Fibroblast of skin of abdomen (primary cell): ENCODE data around the gene FOSL1. TPM values are rescaled to one million over a fixed set of nuclear protein-coding genes. Genes with fewer than 3 reads are reported as not detected.

ENCODE experiments used
- DNase-seq: peaks from one replicate; pipeline ENCODE4 v3.0.0-alpha.2; 2013
- polyA plus RNA-seq, 2 experiments: library from polyadenylated mRNA; unstranded; fragments of 120-200 nt; gene quantifications; one replicate each; pipeline ENCODE4 v1.2.1, GENCODE V29; 2013; ENCODE audit not compliant: insufficient read length in 2 of 2

The FOSL1 gene
- polyA plus RNA-seq (2013, experiment 1 of 2; ENCODE audit: insufficient read length): 69.4 TPM
- 68.4 TPM for polyA plus RNA-seq (2013, experiment 2 of 2; ENCODE audit: insufficient read length)

GRCh38 chr11:65900125-65900898 lies at the start of gene FOSL1:
TSS of gene FOSL1 (minus strand) at chr11:65900388. CDS start at chr11:65900339, 49 bp downstream.
- peak; percentile 95 for DNase-seq

- DNase-seq: no peak
These were observed 47.5 kb upstream of the FOSL1 start for GRCh38 chr11:65947603-65948125.

GRCh38 chr11:65947133-65947532 lies 46.9 kb upstream of the FOSL1 start:
- no peak for DNase-seq

- DNase-seq: no peak
These were observed 46.5 kb upstream of the FOSL1 start for GRCh38 chr11:65946655-65947054.

GRCh38 chr11:65945941-65946558 lies 45.9 kb upstream of the FOSL1 start:
- DNase-seq: no peak

- no peak for DNase-seq
These were observed 45.3 kb upstream of the FOSL1 start, which contains the start of gene TSGA10IP for GRCh38 chr11:65945430-65945911. TSS of gene TSGA10IP (plus strand) at chr11:65945480. CDS start at chr11:65945676, 196 bp downstream.

- DNase-seq: no peak
These were observed 44.6 kb upstream of the FOSL1 start for GRCh38 chr11:65944767-65945166.

GRCh38 chr11:65944191-65944590 lies 44.0 kb upstream of the FOSL1 start:
- no peak for DNase-seq

GRCh38 chr11:65942531-65942930 lies 42.3 kb upstream of the FOSL1 start:
- DNase-seq: no peak

- DNase-seq: no peak
These were observed 41.6 kb upstream of the FOSL1 start for GRCh38 chr11:65941720-65942310.

GRCh38 chr11:65937766-65938165 lies 37.6 kb upstream of the FOSL1 start:
- DNase-seq: no peak

- DNase-seq: no peak
These were observed 33.8 kb upstream of the FOSL1 start for GRCh38 chr11:65934014-65934413.

GRCh38 chr11:65932558-65932919 lies 32.4 kb upstream of the FOSL1 start:
- DNase-seq: no peak

- DNase-seq: no peak
These were observed 31.8 kb upstream of the FOSL1 start for GRCh38 chr11:65931773-65932557.

- no peak for DNase-seq
These were observed 28.5 kb upstream of the FOSL1 start for GRCh38 chr11:65928667-65929066.

GRCh38 chr11:65927904-65928397 lies 27.8 kb upstream of the FOSL1 start:
- no peak for DNase-seq

- no peak for DNase-seq
These were observed 25.2 kb upstream of the FOSL1 start for GRCh38 chr11:65925397-65925796.

GRCh38 chr11:65922565-65922964 lies 22.4 kb upstream of the FOSL1 start:
- no peak for DNase-seq

GRCh38 chr11:65921876-65922275 lies 21.7 kb upstream of the FOSL1 start:
- no peak for DNase-seq

- DNase-seq: no peak
These were observed 20.9 kb upstream of the FOSL1 start for GRCh38 chr11:65921033-65921555.

GRCh38 chr11:65920372-65920802 lies 20.2 kb upstream of the FOSL1 start:
- DNase-seq: no peak
